CD4-positive, alpha-beta T cell (primary cell): Measurements from ENCODE around the gene RBM45. TPM values are rescaled to one million over a fixed set of nuclear protein-coding genes. Genes with fewer than 3 reads are reported as not detected.

Experiments
- ATAC-seq: fragments of 200-7000 bp; cut with Tn5 transposase; one replicate; pipeline ENCODE4 v1.10.0; 2022; ENCODE audit warnings: mild to moderate bottlenecking; ENCODE audit not compliant: poor library complexity
- CTCF ChIA-PET: fragments of 350-600 bp; sonication (Branson Sonifier 250); formaldehyde crosslinking; loops from one replicate; lab custom pipeline; 2021; ENCODE audit warnings: antibody characterized with exemption, inconsistent platforms; lab: Charles Lee
- POLR2A ChIA-PET: fragments of 350-600 bp; sonication (Branson Sonifier 250); formaldehyde crosslinking; loops from one replicate; lab custom pipeline; 2021; ENCODE audit warnings: antibody characterized with exemption, inconsistent platforms; lab: Charles Lee
- DNase-seq, 14 experiments: peaks; one replicate each; pipeline ENCODE4 v3.0.0-alpha.2; 2013 to 2020; ENCODE audit warnings: mixed read lengths in 2 of 14
- H3K27ac ChIP-seq, 2 donors: one replicate each; pipeline versions ENCODE4 v1.5.1 to v1.7.0; 2013; ENCODE audit warnings: low read length in 2 of 2, low read depth in 1 of 2, mild to moderate bottlenecking in 1 of 2
- H3K27me3 ChIP-seq, 2 experiments: 1 replicate in 1 of 2; 2 replicates in 1 of 2; pipeline versions ENCODE4 v1.6.1 to v1.7.0; 2013; ENCODE audit warnings: low read length in 2 of 2, control low read depth in 1 of 2, mild to moderate bottlenecking in 1 of 2, moderate library complexity in 1 of 2; ENCODE audit not compliant: insufficient read depth in 2 of 2, control insufficient read depth in 1 of 2
- H3K36me3 ChIP-seq: one replicate; pipeline ENCODE4 v1.6.1; 2013; ENCODE audit warnings: low read length, control low read depth; ENCODE audit not compliant: insufficient read depth
- H3K4me1 ChIP-seq: one replicate; pipeline ENCODE4 v1.6.1; 2013; ENCODE audit warnings: low read length, control low read depth; ENCODE audit not compliant: insufficient read depth
- H3K4me3 ChIP-seq: one replicate; pipeline ENCODE4 v1.5.1; 2013; ENCODE audit warnings: mild to moderate bottlenecking, low read length, moderate library complexity
- H3K9me3 ChIP-seq, 2 experiments: 1 replicate in 1 of 2; 2 replicates in 1 of 2; pipeline versions ENCODE4 v1.6.1 to v1.7.0; 2013; ENCODE audit warnings: low read length in 2 of 2, mild to moderate bottlenecking in 2 of 2, control low read depth in 1 of 2, moderate library complexity in 1 of 2; ENCODE audit not compliant: control insufficient read depth in 1 of 2, insufficient read depth in 1 of 2
- H3K27ac Mint-ChIP-seq: one replicate; pipeline ENCODE4 v1.8.0; 2020; ENCODE audit warnings: mixed read lengths
- H3K27me3 Mint-ChIP-seq: one replicate; pipeline ENCODE4 v1.8.0; 2021; ENCODE audit warnings: mixed read lengths
- H3K36me3 Mint-ChIP-seq: one replicate; pipeline ENCODE4 v1.8.0; 2021; ENCODE audit warnings: low read depth, mixed read lengths
- H3K4me1 Mint-ChIP-seq: one replicate; pipeline ENCODE4 v1.8.0; 2021; ENCODE audit warnings: low read depth, mixed read lengths
- H3K4me3 Mint-ChIP-seq: one replicate; pipeline ENCODE4 v1.8.0; 2020; ENCODE audit warnings: mild to moderate bottlenecking, mixed read lengths
- H3K9me3 Mint-ChIP-seq: one replicate; pipeline ENCODE4 v1.8.0; 2020; ENCODE audit warnings: mixed read lengths
- CTCF ChIP-seq: fragments of 200-600 bp; IDR thresholded peaks from one replicate; pipeline ENCODE4 v1.8.0; 2022; ENCODE audit warnings: antibody characterized with exemption, mild to moderate bottlenecking
- intact Hi-C, 2 experiments: fragments of 100-400 bp; cut with DNase I in 1 of 2; cut with micrococcal nuclease in 1 of 2; formaldehyde crosslinking; loops; one replicate each; pipeline versions ENCODE4 v1.15.1 to v1.9.0; 2023 to 2025; cut with DNase I, micrococcal nuclease
- total RNA-seq, 174 experiments: library from RNA in 2 of 174; stranded (reverse) in 2 of 174; gene quantifications; one replicate each; pipeline ENCODE4 v1.2.3 and lab custom pipeline; 2021 to 2026

Gene RBM45
- total RNA-seq, 2 experiments from 2014 or later, result 6.9 to 9.5 TPM

DNA sequence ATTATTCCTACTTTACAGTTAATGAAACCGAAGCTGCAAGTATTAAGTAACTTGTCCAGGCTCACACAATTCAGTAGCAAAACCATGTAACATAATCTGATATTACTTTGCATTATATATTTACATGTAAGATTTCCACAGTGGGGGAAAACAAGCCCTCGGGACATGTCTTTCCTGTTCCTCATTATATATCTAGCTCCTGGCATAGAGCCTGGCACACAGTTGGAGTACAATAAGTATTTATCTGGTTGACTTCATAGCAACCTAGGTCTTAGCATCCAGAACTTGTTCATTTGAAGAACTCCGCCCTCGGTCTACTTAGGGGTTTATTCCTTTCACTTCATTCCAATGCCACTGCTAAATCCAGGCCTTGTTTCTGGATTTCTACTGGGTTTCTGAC, 1.6 kb upstream of the RBM45 start:
- intact Hi-C loops, result loop anchor here (5.0 kb wide), 4 partner anchors 167 to 558 kb away; a partner anchor contains a TSS
- H3K27me3 ChIP-seq, result no peaks in the 10 kb centered on the region
- Mint-ChIP-seq H3K27ac (no peak overlapping the region), H3K4me3 (peak overlapping the region; percentile 34), H3K4me1 (peaks cover 47% of the 10 kb centered on the region), H3K9me3 (no peaks in the 10 kb centered on the region), H3K27me3 (no peaks in the 10 kb centered on the region), H3K36me3 (peaks cover 5% of the 10 kb centered on the region)
- POLR2A ChIA-PET, result no interaction called here
- TF ChIP-seq CTCF, result no peak
- ATAC-seq, result no peak
- no peak overlapping the region for H3K4me3 ChIP-seq
- H3K36me3 ChIP-seq, result no peaks in the 10 kb centered on the region
- H3K4me1 ChIP-seq, result peaks cover 21% of the 10 kb centered on the region
- CTCF ChIA-PET, result no interaction called here
- no peak for DNase-seq
- no peak overlapping the region for H3K27ac ChIP-seq
- H3K9me3 ChIP-seq, result no peaks in the 10 kb centered on the region

DNA sequence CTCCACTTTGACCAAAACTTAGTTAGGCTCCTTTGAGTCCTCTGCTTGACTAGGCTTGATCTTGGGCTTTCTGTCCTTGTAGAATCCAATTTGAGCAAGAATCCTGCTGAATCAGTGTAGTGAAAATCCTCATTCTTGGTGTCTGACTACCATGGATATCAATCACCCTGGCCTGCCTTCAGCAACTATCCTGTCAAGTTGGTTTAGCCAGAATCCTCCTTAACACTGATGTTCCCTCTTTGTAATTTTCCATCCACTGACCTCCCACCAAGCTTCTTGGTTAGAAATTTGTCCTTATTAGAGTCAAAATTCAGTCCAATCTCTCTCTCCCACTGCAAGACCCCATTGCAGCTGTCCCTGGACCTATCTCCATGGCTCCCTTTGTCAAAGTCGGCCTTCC, 494 bp upstream of the RBM45 start:
- ChIA-PET POLR2A (interaction anchor here (0.6 to 1.9 kb wide), 3 partner anchors 19 to 339 kb away, joined by 3 to 6 read pairs (median 6); partner anchors contain the start of genes PJVK and PRKRA), CTCF (interaction anchor here (0.6 to 1.9 kb wide), 11 partner anchors 9 to 416 kb away, joined by 3 to 10 read pairs (median 3); no protein-coding TSS in a partner anchor)
- peaks cover 6% of the 10 kb centered on the region for H3K36me3 ChIP-seq
- DNase-seq (no peak), ATAC-seq (no peak)
- H3K36me3 Mint-ChIP-seq, result peaks cover 10% of the 10 kb centered on the region
- H3K4me3 Mint-ChIP-seq, result peak overlapping the region; percentile 87
- H3K27ac Mint-ChIP-seq, result peak overlapping the region; percentile 55
- H3K27ac ChIP-seq, result peak overlapping the region in 1 of 2 donors; percentile 52
- peaks cover 21% of the 10 kb centered on the region for H3K4me1 ChIP-seq
- no peak for TF ChIP-seq CTCF
- H3K9me3 Mint-ChIP-seq, result no peaks in the 10 kb centered on the region
- intact Hi-C loops, result loop anchor here (2.0 to 5.0 kb wide), 6 partner anchors 166 to 559 kb away; a partner anchor contains a TSS
- no peaks in the 10 kb centered on the region for H3K9me3 ChIP-seq
- H3K27me3 Mint-ChIP-seq, result no peaks in the 10 kb centered on the region
- peaks cover 47% of the 10 kb centered on the region for H3K4me1 Mint-ChIP-seq
- peak overlapping the region; percentile 85 for H3K4me3 ChIP-seq
- H3K27me3 ChIP-seq, result no peaks in the 10 kb centered on the region

GRCh38 chr2:178114462-178114861, 2.2 kb downstream of the RBM45 start:
- no peak for TF ChIP-seq CTCF
- H3K27ac ChIP-seq, result no peak overlapping the region
- POLR2A ChIA-PET, result no interaction called here
- H3K4me3 ChIP-seq, result no peak overlapping the region
- Mint-ChIP-seq H3K27ac (peak overlapping the region; percentile 55), H3K27me3 (no peaks in the 10 kb centered on the region), H3K4me3 (peak overlapping the region; percentile 87), H3K36me3 (peaks cover 27% of the 10 kb centered on the region), H3K4me1 (peaks cover 52% of the 10 kb centered on the region), H3K9me3 (no peaks in the 10 kb centered on the region)
- peaks cover 23% of the 10 kb centered on the region for H3K36me3 ChIP-seq
- H3K4me1 ChIP-seq, result peaks cover 21% of the 10 kb centered on the region
- no peak for ATAC-seq
- no peaks in the 10 kb centered on the region for H3K9me3 ChIP-seq
- intact Hi-C loops, result loop anchor here (2.0 to 5.0 kb wide), 5 partner anchors 163 to 1890 kb away; a partner anchor contains a TSS
- CTCF ChIA-PET, result no interaction called here
- DNase-seq, result no peak
- no peaks in the 10 kb centered on the region for H3K27me3 ChIP-seq
